GM19452 (cell line): ENCODE measurements around the gene PHPT1.
"Not testable (repeated sequence)": the region's sequence is repeated elsewhere in the genome, so short reads cannot be mapped to it uniquely, and the experiment has no call there.

ENCODE experiments used
- ATAC-seq: cut with Tn5 transposase; IDR thresholded peaks from one replicate; pipeline ENCODE4 v1.9.1; 2021; ENCODE audit not compliant: unreplicated experiment

PHPT1 gene

GRCh38 chr9:136823136-136824046 is 25.8 kb upstream of the PHPT1 start:
- ATAC-seq, result no peak

- ATAC-seq, result no peak
Measured at GRCh38 chr9:136824496-136825225, 24.5 kb upstream of the PHPT1 start.

- ATAC-seq, result no peak
Measured at GRCh38 chr9:136825295-136826187, 23.7 kb upstream of the PHPT1 start.

DNA sequence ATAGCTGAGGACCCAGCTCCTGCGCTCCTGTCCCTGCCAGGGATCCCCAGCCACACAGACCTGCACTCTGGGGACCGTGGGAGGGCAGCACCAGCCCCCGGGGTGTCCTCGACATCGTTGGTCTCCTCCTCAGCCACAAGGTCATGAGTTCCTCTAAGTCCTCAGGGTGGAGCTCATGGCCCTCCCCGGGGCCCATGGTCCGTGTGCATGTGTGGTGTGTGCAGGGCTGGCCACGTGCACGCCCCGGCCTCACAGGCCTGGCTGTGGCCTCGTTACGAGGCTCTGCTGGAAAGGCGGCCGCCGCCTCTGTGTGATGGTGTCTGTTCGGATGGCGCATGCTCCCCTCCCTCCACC is 23.0 kb upstream of the PHPT1 start:
- ATAC-seq, result no peak

GRCh38 chr9:136826703-136827582 is 22.3 kb upstream of the PHPT1 start:
- no peak for ATAC-seq

DNA sequence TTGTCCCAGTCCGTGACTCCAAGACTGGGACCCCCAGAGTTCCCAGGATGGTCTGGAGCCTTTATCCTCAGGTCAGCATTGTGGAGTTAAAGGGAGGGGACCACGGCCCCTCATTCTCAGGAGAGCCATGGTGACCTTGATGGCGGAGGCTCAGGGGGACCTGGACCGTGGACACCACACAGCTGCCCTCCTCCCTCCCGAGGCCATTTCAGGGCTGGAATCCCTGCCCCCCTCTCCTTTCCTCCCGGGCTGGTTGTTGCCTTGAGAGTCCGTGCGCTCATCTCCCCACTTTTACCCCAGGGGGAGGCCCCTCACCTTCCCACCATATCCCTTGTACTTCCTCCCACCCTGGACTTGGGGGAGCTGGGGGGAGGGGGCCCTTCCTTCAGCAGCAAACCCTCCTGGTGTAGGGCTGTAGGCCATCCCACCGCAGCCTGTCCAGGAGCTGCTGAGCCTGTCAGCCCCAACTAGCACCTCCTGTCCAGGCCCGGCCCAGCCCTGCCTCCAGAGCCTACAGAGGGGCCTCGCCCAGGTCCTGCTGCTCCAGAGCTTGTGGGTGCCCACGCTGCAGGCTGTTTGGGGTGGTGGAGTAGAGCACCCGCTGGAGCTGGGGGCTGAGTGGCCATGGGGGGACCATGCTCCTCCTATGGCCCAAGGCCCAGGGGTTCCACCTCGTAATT is 21.3 kb upstream of the PHPT1 start:
- no peak for ATAC-seq

DNA sequence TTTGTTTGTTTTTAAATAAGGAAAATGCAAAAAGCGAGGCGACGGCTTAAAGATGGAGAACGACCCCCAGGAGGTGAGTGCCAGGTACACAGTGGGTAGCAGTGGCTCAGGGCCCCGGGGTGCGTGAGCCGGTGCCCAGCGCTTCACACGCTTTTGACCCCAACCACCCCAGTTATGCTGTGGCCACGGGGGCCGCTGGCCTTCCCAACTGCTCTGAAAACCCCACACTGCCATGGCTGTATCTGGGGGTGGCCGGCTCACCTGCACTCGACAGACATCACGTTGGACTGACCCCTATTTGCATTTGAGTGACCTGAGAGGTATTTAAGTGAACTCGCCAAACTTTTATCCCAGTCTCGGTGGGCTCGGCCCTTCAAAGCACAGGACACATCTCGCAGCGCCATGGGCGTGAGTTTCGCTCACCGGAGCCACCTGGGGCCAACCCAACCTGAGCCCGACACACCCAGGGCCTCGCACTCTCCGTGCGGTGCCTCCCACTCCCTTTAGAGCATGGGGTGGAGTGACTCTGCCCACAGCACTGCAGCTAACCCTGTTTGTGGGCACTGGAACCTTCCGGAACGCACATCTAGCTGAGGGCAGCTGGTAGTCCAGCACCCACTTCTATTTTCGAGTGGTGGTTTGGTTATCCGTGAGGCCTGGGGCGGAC is 20.6 kb upstream of the PHPT1 start:
- no peak for ATAC-seq

DNA sequence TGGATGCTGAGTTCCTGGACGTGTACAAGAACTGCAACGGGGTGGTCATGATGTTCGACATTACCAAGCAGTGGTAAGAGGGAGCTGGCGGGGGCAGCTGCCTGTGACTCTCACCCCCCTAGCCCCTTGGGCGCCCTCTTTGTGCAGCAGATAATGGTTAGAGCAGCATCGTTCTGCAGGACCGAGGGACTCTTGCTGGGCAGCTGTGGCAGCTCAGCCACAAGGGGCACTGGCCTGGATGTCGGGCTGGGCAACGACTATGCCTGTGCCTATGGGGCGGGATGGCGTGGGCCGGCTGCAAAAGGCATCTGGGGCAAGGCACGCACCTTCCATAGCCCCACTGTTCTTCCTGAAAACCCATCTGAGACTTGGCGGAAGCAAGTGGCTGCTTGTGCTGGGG is 19.8 kb upstream of the PHPT1 start:
- ATAC-seq, result no peak

GRCh38 chr9:136829981-136830885 is 19.0 kb upstream of the PHPT1 start:
- ATAC-seq, result no peak

- no peak for ATAC-seq
Measured at GRCh38 chr9:136831002-136831719, 18.0 kb upstream of the PHPT1 start.

GRCh38 chr9:136831720-136832104 is 17.5 kb upstream of the PHPT1 start:
- ATAC-seq, result no peak

DNA sequence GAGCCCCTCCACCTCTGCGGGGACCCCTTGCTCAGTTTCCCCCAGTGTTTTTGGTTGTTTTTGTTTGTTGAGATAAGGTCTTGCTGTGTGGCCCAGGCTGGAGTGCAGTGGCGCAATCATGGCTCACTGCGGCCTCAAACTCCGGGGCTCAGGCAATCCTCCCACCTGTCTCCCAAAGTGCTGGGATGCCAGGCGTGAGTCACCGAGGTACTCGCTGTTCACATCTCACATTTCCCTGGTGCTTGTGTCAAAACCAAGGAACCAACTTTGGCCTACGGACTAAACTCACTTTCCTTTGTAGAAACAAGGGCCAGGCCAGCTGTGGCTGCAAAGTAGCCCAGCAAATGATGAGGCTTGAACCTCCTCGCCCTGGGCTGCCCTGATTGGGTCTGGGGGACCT is 16.6 kb upstream of the PHPT1 start:
- no peak for ATAC-seq

GRCh38 chr9:136833381-136834048 is 15.7 kb upstream of the PHPT1 start:
- not testable (repeated sequence) for ATAC-seq

DNA sequence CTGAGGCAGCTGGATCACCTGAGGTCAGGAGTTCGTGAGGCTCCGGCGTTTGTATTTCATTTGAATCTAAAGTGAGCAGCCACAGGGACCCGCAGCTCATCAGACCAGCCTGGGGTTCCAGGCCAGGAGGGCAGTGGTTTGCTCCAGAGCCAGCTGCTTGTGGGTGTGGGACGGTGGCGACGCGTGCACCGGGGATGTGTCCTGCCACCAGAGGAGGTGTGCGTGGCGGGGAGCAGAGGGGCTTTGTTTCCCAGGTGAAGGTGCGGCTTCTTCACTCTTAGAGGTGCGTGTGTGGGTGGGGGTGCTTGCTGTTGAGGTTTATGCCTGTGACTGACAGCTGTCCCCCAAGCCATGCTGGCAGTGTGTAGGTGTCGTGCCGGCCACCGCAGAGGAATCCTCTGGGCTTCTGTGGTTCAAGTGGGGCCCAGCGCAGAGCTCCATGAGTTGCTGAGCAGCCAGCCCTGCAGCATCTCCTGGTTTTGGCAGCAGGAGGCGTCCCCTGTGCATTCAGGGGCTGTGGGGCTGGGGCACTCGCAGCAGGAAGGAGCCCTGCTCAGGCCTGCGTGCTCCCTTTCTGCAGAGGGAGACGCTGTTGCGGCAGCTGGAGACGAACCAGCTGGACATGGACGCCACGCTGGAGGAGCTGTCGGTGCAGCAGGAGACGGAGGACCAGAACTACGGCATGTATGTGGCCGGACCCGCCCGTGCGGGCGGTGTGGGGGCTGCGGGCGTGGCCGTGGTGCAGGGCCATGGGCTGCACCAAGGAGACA is 13.9 kb upstream of the PHPT1 start:
- no peak for ATAC-seq

DNA sequence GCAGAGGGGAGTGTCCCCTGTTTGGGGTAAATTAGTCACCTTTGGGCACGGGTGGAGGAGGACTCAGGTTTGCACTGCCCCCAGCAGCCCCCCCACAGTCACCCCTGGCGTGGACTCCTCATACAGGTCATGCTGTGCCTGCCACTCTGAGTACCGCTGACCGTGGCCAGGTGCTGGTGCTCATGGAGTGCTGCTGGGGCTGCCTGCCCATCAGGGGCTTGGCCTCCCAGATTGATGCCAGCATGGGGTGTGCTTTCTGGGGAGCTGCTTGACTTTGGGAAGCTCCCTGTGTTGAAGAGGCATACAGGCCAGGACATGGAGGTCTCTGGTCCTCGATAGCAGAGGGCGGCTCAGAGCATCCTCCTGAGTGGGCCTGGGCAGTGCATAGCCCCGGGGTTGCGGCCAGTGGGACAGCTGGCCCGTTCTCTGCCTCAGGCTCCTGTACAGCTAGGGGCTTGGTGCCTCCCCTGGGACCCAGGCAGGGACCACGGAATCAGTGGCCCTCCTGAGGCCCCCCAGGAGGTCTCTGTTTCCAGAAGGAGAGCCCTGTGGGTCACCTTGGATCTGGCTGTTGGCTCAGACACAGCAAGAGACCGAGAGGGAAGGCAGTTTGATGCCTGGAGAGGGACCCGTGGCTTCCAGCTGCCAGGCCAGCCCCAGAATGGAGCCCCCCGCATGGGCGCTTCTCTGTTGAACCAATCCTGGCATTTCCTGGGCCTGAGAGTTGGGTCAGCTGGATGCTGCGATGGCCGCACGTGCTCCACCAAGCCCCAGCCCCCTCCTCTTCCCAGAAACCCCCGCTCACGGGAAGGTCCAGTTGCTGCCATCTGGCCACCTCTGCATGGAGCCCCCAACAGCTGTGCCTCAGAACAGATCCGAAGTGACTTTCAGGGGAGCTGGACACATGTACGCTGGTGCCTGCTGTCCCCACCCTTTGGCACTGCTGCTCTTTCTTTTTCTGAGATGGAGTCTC is 13.0 kb upstream of the PHPT1 start:
- no peak for ATAC-seq
